HEK293 (cell line): ENCODE results near the gene SLC9A9.

Source experiments
- CTCF ChIA-PET: fragments of 350-600 bp; formaldehyde crosslinking; extraction: SDS; loops from one replicate; lab custom pipeline; 2021; ENCODE audit warnings: antibody characterized with exemption; lab: Yijun Ruan, JAX
- POLR2A ChIA-PET: fragments of 300-600 bp; formaldehyde crosslinking; extraction: SDS; loops from one replicate; lab custom pipeline; 2020; ENCODE audit warnings: antibody characterized with exemption, inconsistent platforms; lab: Yijun Ruan, JAX
- H3K27ac ChIP-seq: fragments of 200-500 bp; sonication (Bioruptor generic); 2 replicates; pipeline ENCODE4 v1.5.1; 2014; ENCODE audit warnings: low read depth, low read length, control low read depth, inconsistent platforms; ENCODE audit errors: extremely low read depth
- H3K36me3 ChIP-seq, 2 experiments: fragments of 200-500 bp in 1 of 2; sonication (Bioruptor generic) in 1 of 2; 1 replicate in 1 of 2; 2 replicates in 1 of 2; pipeline ENCODE4 v1.5.1; 2014 to 2017; ENCODE audit warnings: inconsistent platforms in 2 of 2, low read length in 2 of 2; ENCODE audit not compliant: control insufficient read depth in 2 of 2, insufficient read depth in 1 of 2
- H3K4me1 ChIP-seq: fragments of 200-500 bp; sonication (Bioruptor generic); 2 replicates; pipeline ENCODE4 v1.5.1; 2014; ENCODE audit warnings: mild to moderate bottlenecking, low read length, inconsistent platforms; ENCODE audit not compliant: control insufficient read depth, insufficient read depth
- H3K4me3 ChIP-seq: 2 replicates; pipeline ENCODE4 v1.5.1; 2011; ENCODE audit warnings: low read depth, mild to moderate bottlenecking, control low read depth, low read length, moderate library complexity
- H3K9me3 ChIP-seq: fragments of 200-500 bp; sonication (Bioruptor generic); 2 replicates; pipeline ENCODE4 v1.5.1; 2014; ENCODE audit warnings: low read depth, low read length, inconsistent platforms; ENCODE audit not compliant: control insufficient read depth, insufficient read depth
- KLF1 ChIP-seq: fragments of 450-650 bp; formaldehyde crosslinking; IDR thresholded peaks from 2 replicates; pipeline ENCODE4 v1.5.1; 2016; ENCODE audit warnings: missing biosample characterization, missing genetic modification characterization
- PRDM1 ChIP-seq: fragments of 450-650 bp; formaldehyde crosslinking; IDR thresholded peaks from 2 replicates; pipeline ENCODE4; 2016; ENCODE audit warnings: missing biosample characterization, missing genetic modification characterization
- SP7 ChIP-seq: fragments of 450-650 bp; formaldehyde crosslinking; IDR thresholded peaks from 2 replicates; pipeline ENCODE4 v1.5.1; 2016; ENCODE audit warnings: missing biosample characterization, missing genetic modification characterization
- ZIC2 ChIP-seq: fragments of 450-650 bp; formaldehyde crosslinking; IDR thresholded peaks from 2 replicates; pipeline ENCODE4 v1.5.1; 2016; ENCODE audit warnings: missing biosample characterization, missing genetic modification characterization
- ZNF146 ChIP-seq: fragments of 450-650 bp; formaldehyde crosslinking; IDR thresholded peaks from 2 replicates; pipeline ENCODE4 v1.5.1; 2016; ENCODE audit warnings: missing biosample characterization, missing genetic modification characterization
- ZNF202 ChIP-seq: fragments of 450-650 bp; formaldehyde crosslinking; IDR thresholded peaks from 2 replicates; pipeline ENCODE4 v1.5.1; 2016; ENCODE audit warnings: missing biosample characterization, missing genetic modification characterization, borderline replicate concordance
- ZNF391 ChIP-seq: fragments of 450-650 bp; formaldehyde crosslinking; IDR thresholded peaks from 2 replicates; pipeline ENCODE4 v1.5.1; 2016; ENCODE audit warnings: low read depth, missing biosample characterization, missing genetic modification characterization, borderline replicate concordance
- ZNF510 ChIP-seq: fragments of 450-650 bp; formaldehyde crosslinking; IDR thresholded peaks from 2 replicates; pipeline ENCODE4 v1.5.1; 2018; ENCODE audit warnings: mild to moderate bottlenecking, missing genetic modification characterization, missing biosample characterization; ENCODE audit not compliant: insufficient replicate concordance
- ZNF514 ChIP-seq: fragments of 450-650 bp; formaldehyde crosslinking; IDR thresholded peaks from 2 replicates; pipeline ENCODE4 v1.5.1; 2016; ENCODE audit warnings: missing biosample characterization, missing genetic modification characterization
- ZNF530 ChIP-seq: fragments of 450-650 bp; formaldehyde crosslinking; IDR thresholded peaks from 2 replicates; pipeline ENCODE4 v1.5.1; 2016; ENCODE audit warnings: low read depth, missing biosample characterization, missing genetic modification characterization
- ZNF610 ChIP-seq: fragments of 450-650 bp; formaldehyde crosslinking; IDR thresholded peaks from 2 replicates; pipeline ENCODE4 v1.5.1; 2016; ENCODE audit warnings: missing biosample characterization, missing genetic modification characterization, borderline replicate concordance
- ZNF654 ChIP-seq: fragments of 450-650 bp; formaldehyde crosslinking; IDR thresholded peaks from 2 replicates; pipeline ENCODE4 v1.5.1; 2016; ENCODE audit warnings: low read depth, missing biosample characterization, missing genetic modification characterization
- ZNF776 ChIP-seq: fragments of 450-650 bp; formaldehyde crosslinking; IDR thresholded peaks from 2 replicates; pipeline ENCODE4 v1.5.0; 2017; ENCODE audit warnings: missing biosample characterization, missing genetic modification characterization, borderline replicate concordance
- ZNF837 ChIP-seq: fragments of 450-650 bp; formaldehyde crosslinking; IDR thresholded peaks from 2 replicates; pipeline ENCODE4 v1.5.1; 2016; ENCODE audit warnings: missing biosample characterization, missing genetic modification characterization
- TF ChIP-seq, protein P1 (sequence below): fragments of 450-650 bp; formaldehyde crosslinking; IDR thresholded peaks from 2 replicates; pipeline ENCODE4 v1.5.1; 2016; ENCODE audit warnings: missing biosample characterization, missing genetic modification characterization, borderline replicate concordance
- TF ChIP-seq, protein P2 (sequence below): fragments of 450-650 bp; formaldehyde crosslinking; IDR thresholded peaks from 2 replicates; pipeline ENCODE4 v1.5.1; 2017; ENCODE audit warnings: missing biosample characterization, missing genetic modification characterization
- TF ChIP-seq, protein P3 (sequence below): fragments of 450-650 bp; formaldehyde crosslinking; IDR thresholded peaks from 2 replicates; pipeline ENCODE4 v1.5.1; 2016; ENCODE audit warnings: missing biosample characterization, missing genetic modification characterization, borderline replicate concordance
- TF ChIP-seq, protein P4 (sequence below): fragments of 450-650 bp; formaldehyde crosslinking; IDR thresholded peaks from 2 replicates; pipeline ENCODE4 v1.5.1; 2016; ENCODE audit warnings: missing biosample characterization, missing genetic modification characterization

The SLC9A9 gene

DNA sequence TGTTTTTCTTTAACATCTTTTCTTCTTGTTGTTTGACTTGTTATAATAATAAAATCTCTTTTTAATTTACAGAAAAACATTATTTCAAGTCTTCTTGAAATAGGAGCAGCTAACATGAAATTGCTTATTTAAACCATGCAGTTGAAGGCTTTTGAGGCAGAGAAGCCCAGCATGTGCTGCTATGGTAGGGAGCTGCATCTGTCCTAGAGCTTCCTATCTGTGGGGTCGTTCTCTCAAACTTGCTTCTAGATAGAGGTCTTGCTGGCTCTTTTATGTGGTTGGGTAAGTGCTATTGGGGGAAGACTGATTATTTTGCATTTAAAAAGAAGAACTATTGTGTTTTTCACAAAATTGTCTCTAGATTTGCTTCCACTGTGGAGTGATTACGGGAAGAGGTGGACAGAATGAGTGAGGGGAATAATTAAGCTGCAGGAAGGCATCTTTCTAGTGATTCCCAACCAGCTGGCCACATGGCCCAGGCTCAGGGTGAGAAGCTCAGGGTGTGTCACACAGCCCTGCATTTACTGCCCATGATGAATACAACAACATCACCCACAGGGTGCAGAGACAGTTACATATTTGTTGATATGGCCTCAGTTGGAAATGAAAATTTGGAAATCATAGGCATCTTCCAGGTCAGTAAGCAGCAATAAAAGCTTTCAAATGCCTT is 630.0 kb downstream of the SLC9A9 start (continued):
- TF ChIP-seq, protein P1, sequence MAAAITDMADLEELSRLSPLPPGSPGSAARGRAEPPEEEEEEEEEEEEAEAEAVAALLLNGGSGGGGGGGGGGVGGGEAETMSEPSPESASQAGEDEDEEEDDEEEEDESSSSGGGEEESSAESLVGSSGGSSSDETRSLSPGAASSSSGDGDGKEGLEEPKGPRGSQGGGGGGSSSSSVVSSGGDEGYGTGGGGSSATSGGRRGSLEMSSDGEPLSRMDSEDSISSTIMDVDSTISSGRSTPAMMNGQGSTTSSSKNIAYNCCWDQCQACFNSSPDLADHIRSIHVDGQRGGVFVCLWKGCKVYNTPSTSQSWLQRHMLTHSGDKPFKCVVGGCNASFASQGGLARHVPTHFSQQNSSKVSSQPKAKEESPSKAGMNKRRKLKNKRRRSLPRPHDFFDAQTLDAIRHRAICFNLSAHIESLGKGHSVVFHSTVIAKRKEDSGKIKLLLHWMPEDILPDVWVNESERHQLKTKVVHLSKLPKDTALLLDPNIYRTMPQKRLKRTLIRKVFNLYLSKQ: no peak

DNA sequence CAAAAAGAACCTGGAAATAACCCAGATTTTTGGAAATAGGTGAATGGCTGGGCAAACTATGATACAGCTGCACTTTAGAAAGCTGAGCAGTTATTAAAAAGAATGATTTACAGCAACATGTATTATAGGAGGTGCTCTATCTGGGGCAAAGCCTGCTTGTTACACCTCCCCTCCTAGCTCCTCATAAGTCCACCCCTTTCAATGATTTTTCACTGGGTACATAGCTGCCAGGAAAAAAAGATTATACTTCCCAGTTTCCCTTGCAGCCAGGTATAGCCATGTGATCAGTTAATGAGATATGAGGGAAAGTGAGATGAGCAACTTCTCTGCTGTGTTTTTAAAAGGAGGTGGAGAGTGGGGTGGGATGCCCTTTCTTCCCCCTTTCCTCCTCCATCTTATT is 631.0 kb downstream of the SLC9A9 start:
- Histone ChIP-seq H3K36me3 (no peaks in the 10 kb centered on the region), H3K4me1 (no peaks in the 10 kb centered on the region), H3K9me3 (no peaks in the 10 kb centered on the region), H3K4me3 (no peak overlapping the region), H3K27ac (no peak overlapping the region)
- POLR2A ChIA-PET: no interaction called here
- CTCF ChIA-PET: interaction anchor here (0.6 kb wide), 1 partner anchor 388 kb away, joined by 3 read pairs; no protein-coding TSS in a partner anchor
- TF ChIP-seq ZNF610 (tag by site-specific recombination): no peak
- TF ChIP-seq ZNF776: no peak
- TF ChIP-seq, protein P2, sequence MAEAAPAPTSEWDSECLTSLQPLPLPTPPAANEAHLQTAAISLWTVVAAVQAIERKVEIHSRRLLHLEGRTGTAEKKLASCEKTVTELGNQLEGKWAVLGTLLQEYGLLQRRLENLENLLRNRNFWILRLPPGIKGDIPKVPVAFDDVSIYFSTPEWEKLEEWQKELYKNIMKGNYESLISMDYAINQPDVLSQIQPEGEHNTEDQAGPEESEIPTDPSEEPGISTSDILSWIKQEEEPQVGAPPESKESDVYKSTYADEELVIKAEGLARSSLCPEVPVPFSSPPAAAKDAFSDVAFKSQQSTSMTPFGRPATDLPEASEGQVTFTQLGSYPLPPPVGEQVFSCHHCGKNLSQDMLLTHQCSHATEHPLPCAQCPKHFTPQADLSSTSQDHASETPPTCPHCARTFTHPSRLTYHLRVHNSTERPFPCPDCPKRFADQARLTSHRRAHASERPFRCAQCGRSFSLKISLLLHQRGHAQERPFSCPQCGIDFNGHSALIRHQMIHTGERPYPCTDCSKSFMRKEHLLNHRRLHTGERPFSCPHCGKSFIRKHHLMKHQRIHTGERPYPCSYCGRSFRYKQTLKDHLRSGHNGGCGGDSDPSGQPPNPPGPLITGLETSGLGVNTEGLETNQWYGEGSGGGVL (tag by site-specific recombination): no peak
- TF ChIP-seq, protein P3, sequence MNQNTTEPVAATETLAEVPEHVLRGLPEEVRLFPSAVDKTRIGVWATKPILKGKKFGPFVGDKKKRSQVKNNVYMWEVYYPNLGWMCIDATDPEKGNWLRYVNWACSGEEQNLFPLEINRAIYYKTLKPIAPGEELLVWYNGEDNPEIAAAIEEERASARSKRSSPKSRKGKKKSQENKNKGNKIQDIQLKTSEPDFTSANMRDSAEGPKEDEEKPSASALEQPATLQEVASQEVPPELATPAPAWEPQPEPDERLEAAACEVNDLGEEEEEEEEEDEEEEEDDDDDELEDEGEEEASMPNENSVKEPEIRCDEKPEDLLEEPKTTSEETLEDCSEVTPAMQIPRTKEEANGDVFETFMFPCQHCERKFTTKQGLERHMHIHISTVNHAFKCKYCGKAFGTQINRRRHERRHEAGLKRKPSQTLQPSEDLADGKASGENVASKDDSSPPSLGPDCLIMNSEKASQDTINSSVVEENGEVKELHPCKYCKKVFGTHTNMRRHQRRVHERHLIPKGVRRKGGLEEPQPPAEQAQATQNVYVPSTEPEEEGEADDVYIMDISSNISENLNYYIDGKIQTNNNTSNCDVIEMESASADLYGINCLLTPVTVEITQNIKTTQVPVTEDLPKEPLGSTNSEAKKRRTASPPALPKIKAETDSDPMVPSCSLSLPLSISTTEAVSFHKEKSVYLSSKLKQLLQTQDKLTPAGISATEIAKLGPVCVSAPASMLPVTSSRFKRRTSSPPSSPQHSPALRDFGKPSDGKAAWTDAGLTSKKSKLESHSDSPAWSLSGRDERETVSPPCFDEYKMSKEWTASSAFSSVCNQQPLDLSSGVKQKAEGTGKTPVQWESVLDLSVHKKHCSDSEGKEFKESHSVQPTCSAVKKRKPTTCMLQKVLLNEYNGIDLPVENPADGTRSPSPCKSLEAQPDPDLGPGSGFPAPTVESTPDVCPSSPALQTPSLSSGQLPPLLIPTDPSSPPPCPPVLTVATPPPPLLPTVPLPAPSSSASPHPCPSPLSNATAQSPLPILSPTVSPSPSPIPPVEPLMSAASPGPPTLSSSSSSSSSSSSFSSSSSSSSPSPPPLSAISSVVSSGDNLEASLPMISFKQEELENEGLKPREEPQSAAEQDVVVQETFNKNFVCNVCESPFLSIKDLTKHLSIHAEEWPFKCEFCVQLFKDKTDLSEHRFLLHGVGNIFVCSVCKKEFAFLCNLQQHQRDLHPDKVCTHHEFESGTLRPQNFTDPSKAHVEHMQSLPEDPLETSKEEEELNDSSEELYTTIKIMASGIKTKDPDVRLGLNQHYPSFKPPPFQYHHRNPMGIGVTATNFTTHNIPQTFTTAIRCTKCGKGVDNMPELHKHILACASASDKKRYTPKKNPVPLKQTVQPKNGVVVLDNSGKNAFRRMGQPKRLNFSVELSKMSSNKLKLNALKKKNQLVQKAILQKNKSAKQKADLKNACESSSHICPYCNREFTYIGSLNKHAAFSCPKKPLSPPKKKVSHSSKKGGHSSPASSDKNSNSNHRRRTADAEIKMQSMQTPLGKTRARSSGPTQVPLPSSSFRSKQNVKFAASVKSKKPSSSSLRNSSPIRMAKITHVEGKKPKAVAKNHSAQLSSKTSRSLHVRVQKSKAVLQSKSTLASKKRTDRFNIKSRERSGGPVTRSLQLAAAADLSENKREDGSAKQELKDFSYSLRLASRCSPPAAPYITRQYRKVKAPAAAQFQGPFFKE: no peak
- TF ChIP-seq ZIC2 (tag by site-specific recombination): no peak
- no peak for TF ChIP-seq ZNF654 (tag by site-specific recombination)
- TF ChIP-seq, protein P4, sequence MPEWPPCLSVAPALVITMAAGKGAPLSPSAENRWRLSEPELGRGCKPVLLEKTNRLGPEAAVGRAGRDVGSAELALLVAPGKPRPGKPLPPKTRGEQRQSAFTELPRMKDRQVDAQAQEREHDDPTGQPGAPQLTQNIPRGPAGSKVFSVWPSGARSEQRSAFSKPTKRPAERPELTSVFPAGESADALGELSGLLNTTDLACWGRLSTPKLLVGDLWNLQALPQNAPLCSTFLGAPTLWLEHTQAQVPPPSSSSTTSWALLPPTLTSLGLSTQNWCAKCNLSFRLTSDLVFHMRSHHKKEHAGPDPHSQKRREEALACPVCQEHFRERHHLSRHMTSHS (tag by site-specific recombination): no peak
- no peak for TF ChIP-seq ZNF391 (tag by site-specific recombination)
- no peak for TF ChIP-seq ZNF837 (tag by site-specific recombination)
- no peak for TF ChIP-seq KLF1 (tag by site-specific recombination)
- no peak for TF ChIP-seq ZNF202 (tag by site-specific recombination)
- TF ChIP-seq ZNF514 (tag by site-specific recombination): no peak
- no peak for TF ChIP-seq ZNF510 (tag by site-specific recombination)
- TF ChIP-seq SP7 (tag by site-specific recombination): no peak
- TF ChIP-seq ZNF146 (tag by site-specific recombination): no peak
- TF ChIP-seq PRDM1: no peak
- TF ChIP-seq ZNF530 (tag by site-specific recombination): no peak
